ENCODE measurements around the gene MTHFD1L. TPM values are rescaled to one million over a fixed set of nuclear protein-coding genes. Genes with fewer than 3 reads are reported as not detected.

Gene MTHFD1L
- polyA plus RNA-seq, 3 donors = 0.25 to 1.3 (median 0.39) TPM

DNA sequence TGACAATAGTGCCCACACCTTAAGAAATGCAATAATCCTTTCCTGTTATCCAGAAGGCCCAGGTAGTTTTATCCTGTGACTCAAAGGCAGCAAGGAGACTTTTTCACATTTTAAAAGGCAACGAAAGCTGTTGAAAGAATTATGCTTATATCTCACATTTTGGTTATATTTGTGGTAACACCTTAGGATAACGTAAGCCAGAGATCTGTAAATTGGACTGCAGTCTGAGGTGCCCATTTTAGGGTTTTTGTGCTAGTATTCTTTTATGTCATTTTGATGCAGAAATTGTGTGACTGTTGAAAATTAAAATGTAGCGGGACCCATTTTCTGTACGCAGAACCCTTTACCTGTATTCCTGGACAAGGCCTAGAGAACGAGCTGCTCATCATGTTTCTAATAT lies 24.3 kb upstream of the MTHFD1L start:
- no peaks in the 10 kb centered on the region for H3K36me3 Mint-ChIP-seq
- Histone ChIP-seq H3K4me1 (ENCODE audit: control insufficient read depth in 1 of 2, insufficient read depth in 2 of 2, low read length in 2 of 2) (no peaks in the 10 kb centered on the region), H3K4me2 (replicated peaks; ENCODE audit: extremely low read depth, low read length, poor library complexity, severe bottlenecking) (no peak overlapping the region), H3K27me3 (ENCODE audit: control insufficient read depth in 2 of 2, insufficient read depth in 2 of 2, low read length in 2 of 2) (no peaks in the 10 kb centered on the region), H3K27ac (ENCODE audit: low read depth in 1 of 2, low read length in 2 of 2) (no peak overlapping the region), H3K9ac (ENCODE audit: insufficient read depth, low read length, poor library complexity, severe bottlenecking) (no peak overlapping the region), H2AFZ (ENCODE audit: insufficient read depth, low read depth, low read length, poor library complexity, severe bottlenecking) (no peak overlapping the region), H4K20me1 (ENCODE audit: insufficient read depth, low read length) (no peaks in the 10 kb centered on the region), H3K4me3 (replicated peaks in 1 of 3; ENCODE audit: low read depth in 2 of 3, low read length in 3 of 3) (no peak overlapping the region), H3K9me3 (replicated peaks in 1 of 2; ENCODE audit: control insufficient read depth in 1 of 2, insufficient read depth in 1 of 2, low read length in 2 of 2) (no peaks in the 10 kb centered on the region), H3K79me2 (ENCODE audit: insufficient read depth, low read length) (no peaks in the 10 kb centered on the region), H3K36me3 (replicated peaks in 1 of 2; ENCODE audit: control insufficient read depth in 1 of 2, insufficient read depth in 2 of 2, low read length in 2 of 2) (no peaks in the 10 kb centered on the region)
- 100% methylated on average over 2 of the region's 5 CpGs for WGBS (ENCODE audit: insufficient coverage)
- TF ChIP-seq, protein P1, sequence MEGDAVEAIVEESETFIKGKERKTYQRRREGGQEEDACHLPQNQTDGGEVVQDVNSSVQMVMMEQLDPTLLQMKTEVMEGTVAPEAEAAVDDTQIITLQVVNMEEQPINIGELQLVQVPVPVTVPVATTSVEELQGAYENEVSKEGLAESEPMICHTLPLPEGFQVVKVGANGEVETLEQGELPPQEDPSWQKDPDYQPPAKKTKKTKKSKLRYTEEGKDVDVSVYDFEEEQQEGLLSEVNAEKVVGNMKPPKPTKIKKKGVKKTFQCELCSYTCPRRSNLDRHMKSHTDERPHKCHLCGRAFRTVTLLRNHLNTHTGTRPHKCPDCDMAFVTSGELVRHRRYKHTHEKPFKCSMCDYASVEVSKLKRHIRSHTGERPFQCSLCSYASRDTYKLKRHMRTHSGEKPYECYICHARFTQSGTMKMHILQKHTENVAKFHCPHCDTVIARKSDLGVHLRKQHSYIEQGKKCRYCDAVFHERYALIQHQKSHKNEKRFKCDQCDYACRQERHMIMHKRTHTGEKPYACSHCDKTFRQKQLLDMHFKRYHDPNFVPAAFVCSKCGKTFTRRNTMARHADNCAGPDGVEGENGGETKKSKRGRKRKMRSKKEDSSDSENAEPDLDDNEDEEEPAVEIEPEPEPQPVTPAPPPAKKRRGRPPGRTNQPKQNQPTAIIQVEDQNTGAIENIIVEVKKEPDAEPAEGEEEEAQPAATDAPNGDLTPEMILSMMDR (IDR thresholded peaks at IDR 0.05) = no peak
- intact Hi-C loops (cut with micrococcal nuclease) = no loop called here
- no peak for DNase-seq
- no peaks in the 10 kb centered on the region for H3K9me3 Mint-ChIP-seq
- H3K27ac Mint-ChIP-seq = no peak overlapping the region
- H3K4me3 Mint-ChIP-seq = no peak overlapping the region
- no peaks in the 10 kb centered on the region for H3K4me1 Mint-ChIP-seq
- H3K27me3 Mint-ChIP-seq (ENCODE audit: low read depth in 3 of 3) = peaks cover 0 to 3% (median 0%) of the 10 kb centered on the region in 3 donors

DNA sequence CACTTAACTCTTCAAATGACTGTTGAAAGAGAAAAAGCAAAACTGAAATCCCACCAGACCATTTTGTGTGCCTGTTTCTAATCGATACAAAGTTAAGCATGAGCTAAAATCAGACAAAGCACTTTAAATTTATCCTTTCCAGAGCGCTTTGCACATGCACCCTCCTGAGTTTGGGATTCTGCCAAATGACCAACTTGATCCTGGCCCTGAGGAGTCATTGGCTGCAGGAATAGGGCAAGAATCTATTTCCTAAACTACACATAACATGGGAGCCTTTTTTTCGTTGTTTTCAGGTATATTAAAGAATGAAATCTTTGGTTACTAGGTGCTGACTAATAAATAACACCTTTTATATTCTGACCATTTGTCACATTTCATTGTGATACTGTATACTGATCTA lies 23.8 kb upstream of the MTHFD1L start:
- no peak overlapping the region for H3K4me3 ChIP-seq (replicated peaks in 1 of 3; ENCODE audit: low read depth in 2 of 3, low read length in 3 of 3)
- no peaks in the 10 kb centered on the region for H3K79me2 ChIP-seq (ENCODE audit: insufficient read depth, low read length)
- no peaks in the 10 kb centered on the region for H4K20me1 ChIP-seq (ENCODE audit: insufficient read depth, low read length)
- Mint-ChIP-seq H3K9me3 (no peaks in the 10 kb centered on the region), H3K36me3 (no peaks in the 10 kb centered on the region), H3K4me3 (no peak overlapping the region), H3K4me1 (no peaks in the 10 kb centered on the region), H3K27me3 (ENCODE audit: low read depth in 3 of 3) (peaks cover 0 to 3% (median 0%) of the 10 kb centered on the region in 3 donors), H3K27ac (no peak overlapping the region)
- TF ChIP-seq, protein P1 (IDR thresholded peaks at IDR 0.05) = no peak
- no peaks in the 10 kb centered on the region for H3K9me3 ChIP-seq (replicated peaks in 1 of 2; ENCODE audit: control insufficient read depth in 1 of 2, insufficient read depth in 1 of 2, low read length in 2 of 2)
- no peaks in the 10 kb centered on the region for H3K36me3 ChIP-seq (replicated peaks in 1 of 2; ENCODE audit: control insufficient read depth in 1 of 2, insufficient read depth in 2 of 2, low read length in 2 of 2)
- no peak for DNase-seq
- H2AFZ ChIP-seq (ENCODE audit: insufficient read depth, low read depth, low read length, poor library complexity, severe bottlenecking) = no peak overlapping the region
- intact Hi-C loops (cut with micrococcal nuclease) = no loop called here
- H3K4me1 ChIP-seq (ENCODE audit: control insufficient read depth in 1 of 2, insufficient read depth in 2 of 2, low read length in 2 of 2) = no peaks in the 10 kb centered on the region
- no peak overlapping the region for H3K9ac ChIP-seq (ENCODE audit: insufficient read depth, low read length, poor library complexity, severe bottlenecking)
- H3K4me2 ChIP-seq (replicated peaks; ENCODE audit: extremely low read depth, low read length, poor library complexity, severe bottlenecking) = no peak overlapping the region
- WGBS (ENCODE audit: insufficient coverage) = 83% methylated on average over 1 of the region's 3 CpGs
- H3K27me3 ChIP-seq (ENCODE audit: control insufficient read depth in 2 of 2, insufficient read depth in 2 of 2, low read length in 2 of 2) = no peaks in the 10 kb centered on the region
- no peak overlapping the region for H3K27ac ChIP-seq (ENCODE audit: low read depth in 1 of 2, low read length in 2 of 2)

Data from CD14-positive monocyte (primary cell).